ENCODE measurements around the gene TMEM208. TPM values are rescaled to one million over a fixed set of nuclear protein-coding genes. Genes with fewer than 3 reads are reported as not detected.

TMEM208 gene
- total and polyA plus RNA-seq, 3 experiments from 2014 or later: 58.4 to 83.7 (median 69.5) TPM

DNA sequence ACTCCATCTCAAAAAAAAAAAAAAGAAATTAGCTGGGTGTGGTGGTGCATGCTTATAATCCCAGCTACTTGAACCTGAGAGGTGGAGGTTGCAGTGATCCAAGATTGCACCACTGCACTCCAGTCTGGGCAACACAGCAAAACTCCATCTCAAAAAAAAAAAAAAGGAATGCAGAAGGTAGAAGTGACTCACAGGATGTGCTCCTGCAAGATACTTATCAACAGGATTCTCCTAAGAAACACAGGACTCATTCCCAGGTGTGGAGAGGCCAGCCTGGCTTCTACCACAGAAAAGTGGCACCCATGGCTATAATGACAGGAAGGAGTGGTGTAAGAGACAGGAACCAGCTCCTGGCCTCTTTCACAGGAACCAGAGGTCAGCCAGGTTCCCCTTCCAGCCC, 14.2 kb upstream of the TMEM208 start:
- no peak overlapping the region for H3K4me3 Mint-ChIP-seq
- Histone ChIP-seq H3K4me3 (ENCODE audit: low read length) (no peak overlapping the region), H3K4me1 (ENCODE audit: insufficient read depth, low read length) (no peaks in the 10 kb centered on the region), H3K36me3 (ENCODE audit: insufficient read depth, low read length) (no peaks in the 10 kb centered on the region), H3K27me3 (ENCODE audit: insufficient read depth, low read length, poor library complexity, severe bottlenecking) (no peaks in the 10 kb centered on the region), H3K9me3 (ENCODE audit: low read length) (no peaks in the 10 kb centered on the region), H3K27ac (ENCODE audit: low read depth, low read length) (no peak overlapping the region)
- no peaks in the 10 kb centered on the region for H3K4me1 Mint-ChIP-seq
- ChIA-PET CTCF (no interaction called here), POLR2A (no interaction called here)
- no peak overlapping the region for H3K27ac Mint-ChIP-seq
- peaks cover 0 to 5% (median 5%) of the 10 kb centered on the region in 3 donors for H3K36me3 Mint-ChIP-seq
- peaks cover 0 to 2% of the 10 kb centered on the region in 2 donors for H3K27me3 Mint-ChIP-seq
- DNase-seq: no peak
- no peaks in the 10 kb centered on the region for H3K9me3 Mint-ChIP-seq

DNA sequence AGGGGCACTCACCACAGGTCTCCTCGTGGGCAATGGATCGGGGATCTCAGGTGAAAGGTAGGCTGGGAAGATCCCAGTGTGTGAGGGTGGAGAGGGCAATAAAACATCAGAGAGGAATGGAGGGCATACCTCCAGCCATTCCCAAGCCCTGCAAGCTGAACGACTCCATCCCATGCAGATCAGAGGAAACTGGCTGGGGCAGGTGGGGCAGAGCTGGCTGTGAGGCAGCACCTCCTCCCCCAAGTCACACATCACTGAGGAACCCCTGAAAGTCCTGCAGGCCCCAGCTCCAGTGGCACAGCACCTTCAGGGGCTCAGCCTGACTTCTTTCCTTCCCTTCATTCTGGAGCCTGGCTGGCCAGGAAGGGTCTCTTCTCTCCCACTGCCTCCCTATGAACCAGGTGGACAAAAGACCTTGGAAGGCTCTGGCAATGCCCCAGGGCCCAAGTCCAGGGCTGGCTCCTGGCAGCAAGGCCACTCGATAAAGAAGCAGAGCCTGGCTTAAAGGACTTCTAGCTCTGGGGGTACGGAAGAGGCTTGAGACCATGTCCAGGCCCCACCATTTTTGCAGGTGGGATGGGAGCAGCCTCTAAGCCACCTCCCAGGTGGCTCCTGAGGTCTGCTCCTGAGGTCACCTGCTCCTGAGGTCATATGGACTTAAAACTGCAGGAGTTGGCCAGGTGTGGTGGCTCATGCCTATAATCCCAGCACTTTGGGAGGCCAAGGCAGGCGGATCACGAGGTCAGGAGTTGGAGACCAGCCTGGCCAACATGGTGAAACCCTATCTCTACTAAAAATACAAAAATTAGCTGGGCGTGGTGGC, 13.5 kb upstream of the TMEM208 start:
- CTCF ChIA-PET: no interaction called here
- Mint-ChIP-seq H3K36me3 (peaks cover 0 to 7% (median 5%) of the 10 kb centered on the region in 3 donors), H3K4me3 (no peak overlapping the region), H3K27ac (no peak overlapping the region), H3K27me3 (peaks cover 0 to 2% of the 10 kb centered on the region in 2 donors), H3K9me3 (no peaks in the 10 kb centered on the region), H3K4me1 (no peaks in the 10 kb centered on the region)
- POLR2A ChIA-PET: no interaction called here
- DNase-seq: no peak
- Histone ChIP-seq H3K9me3 (ENCODE audit: low read length) (no peaks in the 10 kb centered on the region), H3K27me3 (ENCODE audit: insufficient read depth, low read length, poor library complexity, severe bottlenecking) (no peaks in the 10 kb centered on the region), H3K27ac (ENCODE audit: low read depth, low read length) (no peak overlapping the region), H3K36me3 (ENCODE audit: insufficient read depth, low read length) (no peaks in the 10 kb centered on the region), H3K4me3 (ENCODE audit: low read length) (no peak overlapping the region), H3K4me1 (ENCODE audit: insufficient read depth, low read length) (no peaks in the 10 kb centered on the region)

GRCh38 chr16:67215706-67216105, 11.2 kb upstream of the TMEM208 start:
- Histone ChIP-seq H3K9me3 (ENCODE audit: low read length) (no peaks in the 10 kb centered on the region), H3K27ac (ENCODE audit: low read depth, low read length) (no peak overlapping the region), H3K4me1 (ENCODE audit: insufficient read depth, low read length) (no peaks in the 10 kb centered on the region), H3K27me3 (ENCODE audit: insufficient read depth, low read length, poor library complexity, severe bottlenecking) (no peaks in the 10 kb centered on the region), H3K4me3 (ENCODE audit: low read length) (no peak overlapping the region), H3K36me3 (ENCODE audit: insufficient read depth, low read length) (no peaks in the 10 kb centered on the region)
- POLR2A ChIA-PET: no interaction called here
- H3K4me1 Mint-ChIP-seq: no peaks in the 10 kb centered on the region
- H3K9me3 Mint-ChIP-seq: no peaks in the 10 kb centered on the region
- peak overlapping the region in 1 of 8 donors; percentile 38 for H3K27ac Mint-ChIP-seq
- peaks cover 0 to 2% of the 10 kb centered on the region in 2 donors for H3K27me3 Mint-ChIP-seq
- CTCF ChIA-PET: no interaction called here
- peaks cover 0 to 10% (median 7%) of the 10 kb centered on the region in 3 donors for H3K36me3 Mint-ChIP-seq
- no peak for DNase-seq
- no peak overlapping the region for H3K4me3 Mint-ChIP-seq

- CTCF ChIA-PET: interaction anchor here (1.2 to 1.7 kb wide), 2 partner anchors 8 to 10 kb away, joined by 3 to 5 read pairs; partner anchors contain the start of gene TMEM208
- peak overlapping the region in 1 of 7 donors; percentile 37 for H3K4me3 Mint-ChIP-seq
- DNase-seq: no peak
These were observed 10.1 kb upstream of the TMEM208 start for GRCh38 chr16:67216612-67217490.

DNA sequence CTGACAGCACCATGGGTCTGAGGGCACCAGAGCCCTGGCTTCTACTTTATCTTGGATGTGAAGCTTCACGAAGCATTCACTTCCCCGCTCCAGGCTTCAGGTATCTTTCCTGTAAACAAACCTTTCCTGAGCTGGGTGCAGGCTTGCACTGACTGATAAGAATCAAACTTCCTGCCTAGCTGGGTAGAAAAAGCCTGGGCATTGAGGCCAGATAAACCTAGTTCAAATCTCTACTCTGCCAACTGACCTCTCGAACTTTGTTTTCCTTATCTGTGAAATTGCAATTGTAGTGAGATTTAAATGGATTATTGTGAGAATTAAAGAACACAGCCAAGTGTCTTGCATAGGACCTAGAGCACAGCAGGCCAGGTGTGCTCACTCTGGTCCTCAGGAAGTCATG, 2.9 kb upstream of the TMEM208 start:
- peaks cover 39 to 56% (median 50%) of the 10 kb centered on the region in 3 donors for H3K4me1 Mint-ChIP-seq
- no peaks in the 10 kb centered on the region for H3K9me3 ChIP-seq (ENCODE audit: low read length)
- peak overlapping the region in 1 of 7 donors; percentile 62 for H3K4me3 Mint-ChIP-seq
- POLR2A ChIA-PET: no interaction called here
- H3K9me3 Mint-ChIP-seq: no peaks in the 10 kb centered on the region
- H3K36me3 ChIP-seq (ENCODE audit: insufficient read depth, low read length): peaks cover 15% of the 10 kb centered on the region
- H3K27ac Mint-ChIP-seq: peak overlapping the region in 4 of 8 donors; percentile 8 to 93 (median 40)
- H3K4me1 ChIP-seq (ENCODE audit: insufficient read depth, low read length): peaks cover 42% of the 10 kb centered on the region
- H3K4me3 ChIP-seq (ENCODE audit: low read length): no peak overlapping the region
- peaks cover 0 to 25% (median 11%) of the 10 kb centered on the region in 3 donors for H3K36me3 Mint-ChIP-seq
- H3K27ac ChIP-seq (ENCODE audit: low read depth, low read length): no peak overlapping the region
- DNase-seq: no peak
- CTCF ChIA-PET: interaction anchor here (1.0 kb wide), 1 partner anchor 55 kb away, joined by 3 read pairs; no protein-coding TSS in a partner anchor
- H3K27me3 ChIP-seq (ENCODE audit: insufficient read depth, low read length, poor library complexity, severe bottlenecking): no peaks in the 10 kb centered on the region
- peaks cover 0 to 2% of the 10 kb centered on the region in 2 donors for H3K27me3 Mint-ChIP-seq

More at GRCh38 chr16:67216612-67217490, 10.1 kb upstream of the TMEM208 start:
- peak overlapping the region in 2 of 8 donors; percentile 25 to 51 for H3K27ac Mint-ChIP-seq
- Histone ChIP-seq H3K27me3 (ENCODE audit: insufficient read depth, low read length, poor library complexity, severe bottlenecking) (no peaks in the 10 kb centered on the region), H3K4me1 (ENCODE audit: insufficient read depth, low read length) (no peaks in the 10 kb centered on the region), H3K4me3 (ENCODE audit: low read length) (no peak overlapping the region), H3K9me3 (ENCODE audit: low read length) (no peaks in the 10 kb centered on the region), H3K27ac (ENCODE audit: low read depth, low read length) (no peak overlapping the region), H3K36me3 (ENCODE audit: insufficient read depth, low read length) (no peaks in the 10 kb centered on the region)
- peaks cover 0 to 10% (median 9%) of the 10 kb centered on the region in 3 donors for H3K36me3 Mint-ChIP-seq
- H3K9me3 Mint-ChIP-seq: no peaks in the 10 kb centered on the region
- POLR2A ChIA-PET: interaction anchor here (0.7 kb wide), 1 partner anchor 187 kb away, joined by 3 read pairs; no protein-coding TSS in a partner anchor
- no peaks in the 10 kb centered on the region for H3K4me1 Mint-ChIP-seq
- no peaks in the 10 kb centered on the region for H3K27me3 Mint-ChIP-seq

- Mint-ChIP-seq H3K4me3 (peak overlapping the region; percentile 98 to 100 (median 99)), H3K4me1 (peaks cover 39 to 60% (median 50%) of the 10 kb centered on the region in 3 donors), H3K9me3 (no peaks in the 10 kb centered on the region), H3K36me3 (peaks cover 0 to 47% (median 8%) of the 10 kb centered on the region in 3 donors), H3K27ac (peak overlapping the region; percentile 93 to 99 (median 98)), H3K27me3 (peaks cover 0 to 2% of the 10 kb centered on the region in 2 donors)
- ChIA-PET CTCF (interaction anchor here (1.0 to 2.4 kb wide), 10 partner anchors 9 to 708 kb away, joined by 3 to 12 read pairs (median 4); partner anchors contain the start of gene FHOD1), POLR2A (interaction anchor here (0.9 to 3.1 kb wide), 5 partner anchors 11 to 198 kb away, joined by 3 to 15 read pairs (median 7); partner anchors contain the start of genes FHOD1 and SLC9A5)
- no peak for DNase-seq
- Histone ChIP-seq H3K4me3 (ENCODE audit: low read length) (peak overlapping the region; percentile 99), H3K36me3 (ENCODE audit: insufficient read depth, low read length) (peaks cover 24% of the 10 kb centered on the region), H3K9me3 (ENCODE audit: low read length) (no peaks in the 10 kb centered on the region), H3K27ac (ENCODE audit: low read depth, low read length) (peak overlapping the region; percentile 94), H3K4me1 (ENCODE audit: insufficient read depth, low read length) (peaks cover 42% of the 10 kb centered on the region), H3K27me3 (ENCODE audit: insufficient read depth, low read length, poor library complexity, severe bottlenecking) (no peaks in the 10 kb centered on the region)
These were observed 581 bp upstream of the TMEM208 start for GRCh38 chr16:67226295-67226803.

- peaks cover 42% of the 10 kb centered on the region for H3K4me1 ChIP-seq (ENCODE audit: insufficient read depth, low read length)
- H3K27ac Mint-ChIP-seq: peak overlapping the region; percentile 93 to 99 (median 98)
- H3K9me3 ChIP-seq (ENCODE audit: low read length): no peaks in the 10 kb centered on the region
- H3K4me3 Mint-ChIP-seq: peak overlapping the region; percentile 98 to 100 (median 99)
- peaks cover 0 to 55% (median 8%) of the 10 kb centered on the region in 3 donors for H3K36me3 Mint-ChIP-seq
- no peak for DNase-seq
- CTCF ChIA-PET: interaction anchor here (1.0 to 2.4 kb wide), 9 partner anchors 10 to 706 kb away, joined by 3 to 12 read pairs (median 5); no protein-coding TSS in a partner anchor
- peaks cover 0 to 2% of the 10 kb centered on the region in 2 donors for H3K27me3 Mint-ChIP-seq
- no peaks in the 10 kb centered on the region for H3K9me3 Mint-ChIP-seq
- no peaks in the 10 kb centered on the region for H3K27me3 ChIP-seq (ENCODE audit: insufficient read depth, low read length, poor library complexity, severe bottlenecking)
- H3K4me3 ChIP-seq (ENCODE audit: low read length): peak overlapping the region; percentile 99
- H3K27ac ChIP-seq (ENCODE audit: low read depth, low read length): peak overlapping the region; percentile 94
- peaks cover 39 to 60% (median 50%) of the 10 kb centered on the region in 3 donors for H3K4me1 Mint-ChIP-seq
- POLR2A ChIA-PET: interaction anchor here (1.2 to 3.1 kb wide), 4 partner anchors 10 to 199 kb away, joined by 4 to 15 read pairs (median 10); partner anchors contain the start of gene FHOD1
- H3K36me3 ChIP-seq (ENCODE audit: insufficient read depth, low read length): peaks cover 29% of the 10 kb centered on the region
These were observed 614 bp downstream of the TMEM208 start for GRCh38 chr16:67227567-67227921.

Data from CD8-positive, alpha-beta memory T cell (primary cell).